Measurements from ENCODE around the gene NFE2L1. TPM values are rescaled to one million over a fixed set of nuclear protein-coding genes. Genes with fewer than 3 reads are reported as not detected.

NFE2L1 gene
- total and polyA plus RNA-seq, 2 of the 8 experiments (the other 6 are each of a cell fraction or from before 2014, with no cell fraction given): 140 to 143 TPM

DNA sequence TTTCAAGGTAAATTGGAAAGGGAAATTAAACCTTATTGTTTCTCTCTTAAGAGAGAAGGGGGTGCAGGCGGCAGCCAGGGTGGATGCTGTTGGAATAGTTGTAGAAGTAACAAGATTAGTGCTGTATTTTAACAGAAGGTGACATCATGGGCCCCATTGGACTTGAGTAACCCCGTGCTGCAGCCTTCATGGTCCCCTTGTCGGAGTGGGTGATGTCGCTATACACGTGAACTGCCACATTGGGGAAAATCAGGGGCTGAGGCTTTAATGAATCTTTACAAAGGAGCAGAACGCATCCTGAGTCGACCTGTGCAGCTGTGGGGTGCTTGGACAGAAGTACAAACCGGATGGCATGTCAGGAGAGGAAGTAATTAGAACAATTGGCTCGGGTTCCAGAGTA lies 62.6 kb downstream of the NFE2L1 start (continued):
- TF ChIP-seq NANOG (IDR thresholded peaks at IDR 0.05; ENCODE audit: insufficient read depth, low read depth, low read length, poor library complexity, severe bottlenecking): no peak

MicroRNAs encoded within 50 kb of the gene (microRNA counts, 767-probe panel; counts per million panel counts)
- 879 counts per million, percentile 95 among the panel's probes with 10 or more counts for microRNA hsa-miR-152

Small RNAs within 50 kb of the gene (microRNA-seq; reads per million reads assigned to microRNA genes)
- gene MIR152 (ENCODE audit: borderline microRNAs expressed in 2 of 2, borderline number of aligned reads in 2 of 2, borderline replicate concordance in 1 of 2): 0.69 to 3.7 reads per million in 2 experiments

Small RNAs within 50 kb of the gene (small RNA-seq; reads per million reads assigned to genes)
- not detected for gene AC004477.2 (ENCODE audit: insufficient read depth)
- 14.7 reads per million, percentile 88 among the genes with 10 or more reads in this experiment for gene MIR152 (ENCODE audit: insufficient read depth)
- not detected for gene RNU6-1201P (ENCODE audit: insufficient read depth)

Other genes with a start within 250 kb of the NFE2L1 start
- 8.9 and 9.6 TPM in 2 replicates for gene OSBPL7, start 226.6 kb upstream of the NFE2L1 start, total RNA-seq (2021; fragmentation: NEBNext Ultra II Directional; extraction: Animal tissue kit (Norgen Biotek cat#: 25700))
- gene OSBPL7, start 226.6 kb upstream of the NFE2L1 start, polyA plus RNA-seq (2011; rRNA removed): 7.2 and 10.0 TPM in 2 replicates
- 83.0 and 85.3 TPM in 2 replicates for gene MRPL10, start 216.8 kb upstream of the NFE2L1 start, total RNA-seq (2021; fragmentation: NEBNext Ultra II Directional; extraction: Animal tissue kit (Norgen Biotek cat#: 25700))
- gene MRPL10, start 216.8 kb upstream of the NFE2L1 start, polyA plus RNA-seq (2011; rRNA removed): 213 and 214 TPM in 2 replicates
- gene LRRC46, start 216.7 kb upstream of the NFE2L1 start, total RNA-seq (2021; fragmentation: NEBNext Ultra II Directional; extraction: Animal tissue kit (Norgen Biotek cat#: 25700)): 0.36 TPM in 1 of 2 replicates, not detected in the other
- 0.16 and 0.18 TPM in 2 replicates for gene LRRC46, start 216.7 kb upstream of the NFE2L1 start, polyA plus RNA-seq (2011; rRNA removed)
- gene SCRN2, start 207.1 kb upstream of the NFE2L1 start, total RNA-seq (2021; fragmentation: NEBNext Ultra II Directional; extraction: Animal tissue kit (Norgen Biotek cat#: 25700)): 24.4 and 27.4 TPM in 2 replicates
- gene SCRN2, start 207.1 kb upstream of the NFE2L1 start, polyA plus RNA-seq (2011; rRNA removed): 42.3 and 61.1 TPM in 2 replicates
- gene SP6, start 197.2 kb upstream of the NFE2L1 start, total RNA-seq (2021; fragmentation: NEBNext Ultra II Directional; extraction: Animal tissue kit (Norgen Biotek cat#: 25700)): 1.5 and 1.6 TPM in 2 replicates
- 1.2 and 1.5 TPM in 2 replicates for gene SP6, start 197.2 kb upstream of the NFE2L1 start, polyA plus RNA-seq (2011; rRNA removed)
- gene SP2, start 152.1 kb upstream of the NFE2L1 start, total RNA-seq (2021; fragmentation: NEBNext Ultra II Directional; extraction: Animal tissue kit (Norgen Biotek cat#: 25700)): 11.0 and 13.8 TPM in 2 replicates
- gene SP2, start 152.1 kb upstream of the NFE2L1 start, polyA plus RNA-seq (2011; rRNA removed): 5.6 and 9.5 TPM in 2 replicates
- gene PNPO, start 106.8 kb upstream of the NFE2L1 start, total RNA-seq (2021; fragmentation: NEBNext Ultra II Directional; extraction: Animal tissue kit (Norgen Biotek cat#: 25700)): 7.0 and 8.8 TPM in 2 replicates
- 7.5 and 8.1 TPM in 2 replicates for gene PNPO, start 106.8 kb upstream of the NFE2L1 start, polyA plus RNA-seq (2011; rRNA removed)
- 0.26 and 0.34 TPM in 2 replicates for gene PRR15L, start 90.5 kb upstream of the NFE2L1 start, total RNA-seq (2021; fragmentation: NEBNext Ultra II Directional; extraction: Animal tissue kit (Norgen Biotek cat#: 25700))
- gene PRR15L, start 90.5 kb upstream of the NFE2L1 start, polyA plus RNA-seq (2011; rRNA removed): 1.1 TPM in 2 replicates
- gene CDK5RAP3, start 77.2 kb upstream of the NFE2L1 start, total RNA-seq (2021; fragmentation: NEBNext Ultra II Directional; extraction: Animal tissue kit (Norgen Biotek cat#: 25700)): 88.2 and 97.6 TPM in 2 replicates
- 93.2 and 119 TPM in 2 replicates for gene CDK5RAP3, start 77.2 kb upstream of the NFE2L1 start, polyA plus RNA-seq (2011; rRNA removed)
- not detected in 2 replicates for gene COPZ2, start 10.6 kb upstream of the NFE2L1 start, total RNA-seq (2021; fragmentation: NEBNext Ultra II Directional; extraction: Animal tissue kit (Norgen Biotek cat#: 25700))
- 0.24 and 0.25 TPM in 2 replicates for gene COPZ2, start 10.6 kb upstream of the NFE2L1 start, polyA plus RNA-seq (2011; rRNA removed)
- 166 and 173 TPM in 2 replicates for gene CBX1, start 53.1 kb downstream of the NFE2L1 start, total RNA-seq (2021; fragmentation: NEBNext Ultra II Directional; extraction: Animal tissue kit (Norgen Biotek cat#: 25700))
- 23.8 and 38.7 TPM in 2 replicates for gene CBX1, start 53.1 kb downstream of the NFE2L1 start, polyA plus RNA-seq (2011; rRNA removed)
- gene SNX11, start 59.4 kb downstream of the NFE2L1 start, total RNA-seq (2021; fragmentation: NEBNext Ultra II Directional; extraction: Animal tissue kit (Norgen Biotek cat#: 25700)): 20.9 and 21.1 TPM in 2 replicates
- gene SNX11, start 59.4 kb downstream of the NFE2L1 start, polyA plus RNA-seq (2011; rRNA removed): 16.3 and 21.4 TPM in 2 replicates

Measured in H1 (cell line).